AG04450 (cell line): Measurements from ENCODE around the gene MGLL. TPM values are rescaled to one million over a fixed set of nuclear protein-coding genes. Genes with fewer than 3 reads are reported as not detected.
A peak's percentile ranks its signal among the peaks of the same experiment; 100 is the strongest.

Source experiments
- CTCF ChIA-PET: fragments of 300-600, 350-600 bp; formaldehyde crosslinking; extraction: SDS; loops from one replicate; lab custom pipeline; 2022; ENCODE audit warnings: antibody characterized with exemption, inconsistent platforms; lab: Charles Lee
- POLR2A ChIA-PET: fragments of 350-600 bp; formaldehyde crosslinking; extraction: SDS; loops from one replicate; lab custom pipeline; 2021; ENCODE audit warnings: antibody characterized with exemption, inconsistent platforms; lab: Yijun Ruan, JAX
- DNase-seq: peaks from one replicate; pipeline ENCODE4 v3.0.0-alpha.2; 2011; ENCODE audit warnings: low read depth, low spot score
- H3K27ac ChIP-seq: one replicate; pipeline ENCODE4 v1.5.1; 2012; ENCODE audit warnings: low read depth, low read length, control low read depth
- H3K27me3 ChIP-seq: one replicate; pipeline ENCODE4 v1.6.0; 2012; ENCODE audit warnings: low read length; ENCODE audit not compliant: control insufficient read depth, insufficient read depth
- H3K4me3 ChIP-seq: 2 replicates; pipeline ENCODE4 v1.5.1; 2011; ENCODE audit warnings: mild to moderate bottlenecking, low read depth, low read length, control low read depth
- H3K9me3 ChIP-seq: 2 replicates; pipeline ENCODE4 v1.5.1; 2012; ENCODE audit warnings: low read length; ENCODE audit not compliant: control insufficient read depth, insufficient read depth
- polyA plus RNA-seq: library from polyadenylated mRNA; depleted of rRNA; stranded (reverse); fragments of >200 nt; gene quantifications from 2 replicates; pipeline ENCODE4 v1.2.3, GENCODE V29; 2011
- TF ChIP-seq, protein P1 (sequence below): IDR thresholded peaks from 2 replicates; pipeline ENCODE4 v1.5.1; 2011; ENCODE audit warnings: low read depth, low read length, control low read depth, inconsistent platforms

Gene MGLL
- polyA plus RNA-seq, 1 experiment = 49.1 TPM

DNA sequence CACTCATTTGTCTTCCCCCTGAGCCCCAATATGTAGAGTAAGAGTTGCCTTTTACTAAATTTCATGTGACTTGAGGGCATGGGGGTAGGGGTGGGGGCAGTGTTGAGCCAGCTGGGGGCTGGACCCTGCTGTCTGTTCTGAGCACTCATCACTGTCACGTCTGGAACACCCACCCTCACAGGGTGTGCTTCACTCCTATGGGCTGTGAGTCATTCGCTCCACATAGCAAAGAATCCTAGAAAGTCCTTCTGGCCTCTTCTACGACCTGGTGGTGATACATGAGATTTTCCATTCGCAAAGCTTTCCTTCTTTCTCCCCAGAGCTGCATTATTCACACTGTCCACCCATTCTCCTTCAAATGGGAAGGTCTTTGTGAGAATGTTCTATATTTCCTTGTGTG, 43.6 kb upstream of the MGLL start:
- DNase-seq = no peak

DNA sequence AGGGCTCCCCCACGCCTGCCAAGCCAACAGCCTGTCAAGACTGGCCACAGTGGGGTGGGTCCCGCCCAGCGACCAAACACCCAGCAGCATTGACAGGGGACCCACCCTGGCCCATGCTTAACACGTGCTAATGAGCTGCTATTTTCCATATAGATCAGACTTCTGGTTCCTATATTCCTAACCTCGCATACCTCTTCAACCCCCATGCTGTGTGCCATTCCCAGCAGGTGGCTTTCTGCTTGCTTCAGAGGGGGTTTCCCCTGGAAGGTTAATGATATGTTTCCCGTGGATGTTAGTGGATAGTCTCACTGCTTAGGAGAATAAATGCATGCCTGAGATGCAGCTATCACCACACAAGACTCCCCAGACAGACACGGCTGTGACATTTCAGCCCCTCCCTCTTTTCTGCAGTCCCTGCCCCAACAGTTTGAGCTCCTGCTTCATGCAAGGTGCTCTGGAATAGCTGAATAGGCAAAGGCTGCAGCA, 37.9 kb upstream of the MGLL start:
- ChIA-PET CTCF (no interaction called here), POLR2A (no interaction called here)
- H3K27me3 ChIP-seq = peaks cover 21% of the 10 kb centered on the region
- TF ChIP-seq, protein P1, sequence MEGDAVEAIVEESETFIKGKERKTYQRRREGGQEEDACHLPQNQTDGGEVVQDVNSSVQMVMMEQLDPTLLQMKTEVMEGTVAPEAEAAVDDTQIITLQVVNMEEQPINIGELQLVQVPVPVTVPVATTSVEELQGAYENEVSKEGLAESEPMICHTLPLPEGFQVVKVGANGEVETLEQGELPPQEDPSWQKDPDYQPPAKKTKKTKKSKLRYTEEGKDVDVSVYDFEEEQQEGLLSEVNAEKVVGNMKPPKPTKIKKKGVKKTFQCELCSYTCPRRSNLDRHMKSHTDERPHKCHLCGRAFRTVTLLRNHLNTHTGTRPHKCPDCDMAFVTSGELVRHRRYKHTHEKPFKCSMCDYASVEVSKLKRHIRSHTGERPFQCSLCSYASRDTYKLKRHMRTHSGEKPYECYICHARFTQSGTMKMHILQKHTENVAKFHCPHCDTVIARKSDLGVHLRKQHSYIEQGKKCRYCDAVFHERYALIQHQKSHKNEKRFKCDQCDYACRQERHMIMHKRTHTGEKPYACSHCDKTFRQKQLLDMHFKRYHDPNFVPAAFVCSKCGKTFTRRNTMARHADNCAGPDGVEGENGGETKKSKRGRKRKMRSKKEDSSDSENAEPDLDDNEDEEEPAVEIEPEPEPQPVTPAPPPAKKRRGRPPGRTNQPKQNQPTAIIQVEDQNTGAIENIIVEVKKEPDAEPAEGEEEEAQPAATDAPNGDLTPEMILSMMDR = no peak
- DNase-seq = no peak
- H3K4me3 ChIP-seq = no peak overlapping the region
- H3K27ac ChIP-seq = no peak overlapping the region
- no peaks in the 10 kb centered on the region for H3K9me3 ChIP-seq

More for the DNA sequence above, 43.6 kb upstream of the MGLL start:
- TF ChIP-seq, protein P1 = peak; percentile 21; the same call in 1 of the 2 replicates
- ChIA-PET POLR2A (no interaction called here), CTCF (interaction anchor here (1.3 kb wide), 1 partner anchor 8 kb away, joined by 3 read pairs; no protein-coding TSS in a partner anchor)
- H3K4me3 ChIP-seq = no peak overlapping the region
- no peaks in the 10 kb centered on the region for H3K9me3 ChIP-seq
- no peak overlapping the region for H3K27ac ChIP-seq
- peaks cover 16% of the 10 kb centered on the region for H3K27me3 ChIP-seq

DNA sequence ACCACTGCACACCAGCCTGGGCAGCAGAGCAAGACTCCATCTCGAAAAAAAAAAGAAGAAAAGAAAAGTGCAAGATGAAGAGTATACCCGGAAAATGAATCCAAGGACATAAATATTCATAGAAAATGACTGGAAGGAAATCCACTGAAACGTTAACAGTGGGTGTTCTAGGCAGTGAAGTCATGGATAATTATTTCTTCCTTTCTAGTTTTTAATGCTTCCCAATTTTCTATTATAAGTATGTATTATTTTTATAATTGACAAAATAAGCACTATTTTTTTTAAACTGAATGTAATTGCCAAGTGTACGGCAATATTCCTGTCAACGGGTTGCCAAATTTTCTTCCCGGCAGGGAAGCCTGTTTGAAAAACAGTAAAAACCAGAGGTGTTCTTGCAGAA, 37.4 kb upstream of the MGLL start:
- no peak overlapping the region for H3K27ac ChIP-seq
- CTCF ChIA-PET = no interaction called here
- H3K27me3 ChIP-seq = peaks cover 23% of the 10 kb centered on the region
- no peaks in the 10 kb centered on the region for H3K9me3 ChIP-seq
- TF ChIP-seq, protein P1 = no peak
- POLR2A ChIA-PET = no interaction called here
- H3K4me3 ChIP-seq = no peak overlapping the region
- no peak for DNase-seq

GRCh38 chr3:127858937-127859336, 36.6 kb upstream of the MGLL start:
- ChIA-PET CTCF (no interaction called here), POLR2A (no interaction called here)
- TF ChIP-seq, protein P1 = no peak
- no peak overlapping the region for H3K4me3 ChIP-seq
- H3K27me3 ChIP-seq = peaks cover 28% of the 10 kb centered on the region
- no peak overlapping the region for H3K27ac ChIP-seq
- H3K9me3 ChIP-seq = no peaks in the 10 kb centered on the region
- DNase-seq = no peak

DNA sequence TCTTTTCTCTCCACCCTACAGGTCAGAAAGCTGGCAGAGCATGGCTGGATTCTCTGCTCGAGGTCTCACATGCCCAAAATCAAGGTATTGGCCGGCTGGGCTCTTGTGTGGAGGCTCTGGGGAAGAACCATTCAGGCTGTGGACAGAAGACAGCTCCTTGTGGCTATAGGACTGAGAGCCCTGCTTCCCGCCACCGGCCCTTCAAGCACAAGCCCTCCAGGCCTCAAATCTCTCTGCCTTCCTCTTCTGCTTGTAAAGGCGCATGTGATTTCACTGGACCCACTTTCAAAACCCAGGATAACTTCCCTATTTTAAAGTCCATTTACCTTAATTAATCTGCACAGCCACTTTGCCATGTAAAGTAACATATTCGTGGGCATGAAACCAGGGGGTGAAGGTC, 36.2 kb upstream of the MGLL start:
- DNase-seq = no peak
- CTCF ChIA-PET = interaction anchor here (2.0 kb wide), 1 partner anchor 10 kb away, joined by 5 read pairs; no protein-coding TSS in a partner anchor
- POLR2A ChIA-PET = no interaction called here
- no peak overlapping the region for H3K27ac ChIP-seq
- no peaks in the 10 kb centered on the region for H3K9me3 ChIP-seq
- TF ChIP-seq, protein P1 = no peak
- no peak overlapping the region for H3K4me3 ChIP-seq
- peaks cover 31% of the 10 kb centered on the region for H3K27me3 ChIP-seq
